GM23338 (cell line): ENCODE measurements around the gene ALOX15. TPM values are rescaled to one million over a fixed set of nuclear protein-coding genes. Genes with fewer than 3 reads are reported as not detected.

ENCODE experiments used
- ATAC-seq: fragments of 200-7000 bp; cut with Tn5 transposase; 3 replicates; pipeline ENCODE4 v1.9.1; 2020
- DNase-seq: peaks from one replicate; pipeline ENCODE4 v3.0.0-alpha.2; 2015; ENCODE audit warnings: low spot score
- H2AFZ ChIP-seq: fragments of 200-600 bp; sonication (generic); 2 replicates; pipeline ENCODE4 v1.8.0; 2016; ENCODE audit warnings: antibody characterized with exemption, mild to moderate bottlenecking, moderate library complexity
- H3F3A ChIP-seq: fragments of 200-600 bp; sonication (generic); replicated peaks from 2 replicates; pipeline ENCODE4 v1.8.0; 2017; ENCODE audit warnings: antibody characterized with exemption, mixed run types, low read depth
- H3K27ac ChIP-seq: fragments of 200-600 bp; sonication (generic); 2 replicates; pipeline ENCODE4 v1.6.1; 2016; ENCODE audit warnings: low read depth
- H3K27me3 ChIP-seq: fragments of 200-600 bp; sonication (generic); 2 replicates; pipeline ENCODE4 v1.8.0; 2016; ENCODE audit warnings: mild to moderate bottlenecking, mixed run types, moderate library complexity; ENCODE audit not compliant: insufficient read depth
- H3K36me3 ChIP-seq: fragments of 200-600 bp; sonication (generic); 2 replicates; pipeline ENCODE4 v1.8.0; 2016; ENCODE audit warnings: mild to moderate bottlenecking; ENCODE audit not compliant: insufficient read depth
- H3K4me1 ChIP-seq: fragments of 200-600 bp; sonication (generic); 2 replicates; pipeline ENCODE4 v1.8.0; 2016; ENCODE audit warnings: mild to moderate bottlenecking, moderate library complexity; ENCODE audit not compliant: insufficient read depth
- H3K4me2 ChIP-seq: fragments of 200-600 bp; sonication (generic); 2 replicates; pipeline ENCODE4 v1.7.1; 2017; ENCODE audit warnings: mixed run types
- H3K4me3 ChIP-seq: fragments of 200-600 bp; sonication (generic); 2 replicates; pipeline ENCODE4 v1.6.1; 2016; ENCODE audit warnings: mixed run types
- H3K79me2 ChIP-seq: fragments of 200-600 bp; sonication (generic); replicated peaks from 2 replicates; pipeline ENCODE4 v1.8.0; 2017; ENCODE audit warnings: mild to moderate bottlenecking; ENCODE audit not compliant: insufficient read depth
- H3K9me2 ChIP-seq: fragments of 200-600 bp; sonication (generic); 2 replicates; pipeline ENCODE4 v1.8.0; 2017; ENCODE audit not compliant: insufficient read depth
- H4K20me1 ChIP-seq: fragments of 200-600 bp; sonication (generic); replicated peaks from 2 replicates; pipeline ENCODE4 v1.8.0; 2017; ENCODE audit warnings: mild to moderate bottlenecking; ENCODE audit not compliant: insufficient read depth
- H3K27ac Mint-ChIP-seq: 2 replicates; pipeline ENCODE4 v1.8.0; 2020; ENCODE audit warnings: inconsistent platforms, mild to moderate bottlenecking, moderate library complexity, mixed read lengths
- H3K27me3 Mint-ChIP-seq: 3 replicates; pipeline ENCODE4 v1.8.0; 2022; ENCODE audit warnings: low read depth, mild to moderate bottlenecking, moderate library complexity, mixed read lengths, inconsistent platforms; ENCODE audit not compliant: insufficient read depth, poor library complexity
- H3K36me3 Mint-ChIP-seq: 3 replicates; pipeline ENCODE4 v1.8.0; 2021; ENCODE audit warnings: low read depth, mild to moderate bottlenecking, inconsistent platforms, moderate library complexity, mixed read lengths
- H3K4me1 Mint-ChIP-seq: 3 replicates; pipeline ENCODE4 v1.8.0; 2020; ENCODE audit warnings: mild to moderate bottlenecking, inconsistent platforms, mixed read lengths
- H3K4me3 Mint-ChIP-seq: 3 replicates; pipeline ENCODE4 v1.8.0; 2021; ENCODE audit warnings: moderate library complexity, mild to moderate bottlenecking, inconsistent platforms, mixed read lengths
- H3K9me3 Mint-ChIP-seq: 3 replicates; pipeline ENCODE4 v1.8.0; 2020; ENCODE audit warnings: moderate library complexity, mild to moderate bottlenecking, inconsistent platforms, mixed read lengths
- CREB1 ChIP-seq: fragments of 250-450 bp; sonication (Bioruptor Pico); IDR thresholded peaks from 2 replicates; pipeline ENCODE4 v1.5.0; 2020; ENCODE audit warnings: low read depth, mild to moderate bottlenecking, moderate library complexity
- EZH2 ChIP-seq: fragments of 200-600 bp; sonication (generic); IDR thresholded peaks from one replicate; pipeline ENCODE4 v1.8.0; 2017; ENCODE audit warnings: antibody characterized with exemption, mild to moderate bottlenecking, low read depth; ENCODE audit not compliant: unreplicated experiment
- EZH2phosphoT487 ChIP-seq: fragments of 200-600 bp; sonication (generic); IDR thresholded peaks from one replicate; pipeline ENCODE4 v1.8.1; 2018; ENCODE audit warnings: antibody characterized with exemption; ENCODE audit not compliant: unreplicated experiment
- JUNB ChIP-seq: IDR thresholded peaks from one replicate; pipeline ENCODE4 v1.6.1; 2016; ENCODE audit warnings: antibody characterized with exemption; ENCODE audit not compliant: unreplicated experiment
- NANOG ChIP-seq: IDR thresholded peaks from 2 replicates; pipeline ENCODE4 v1.6.1; 2016; ENCODE audit warnings: antibody characterized with exemption, borderline replicate concordance
- POLR2AphosphoS5 ChIP-seq: IDR thresholded peaks from 2 replicates; pipeline ENCODE4 v1.6.1; 2016; ENCODE audit warnings: antibody characterized with exemption, low read depth
- STAT1 ChIP-seq: IDR thresholded peaks from one replicate; pipeline ENCODE4 v1.6.1; 2016; ENCODE audit warnings: antibody characterized with exemption; ENCODE audit not compliant: unreplicated experiment
- ZNF114 ChIP-seq: fragments of 250-450 bp; sonication (Bioruptor Pico); IDR thresholded peaks from 2 replicates; pipeline ENCODE4 v1.5.0; 2020; ENCODE audit warnings: mild to moderate bottlenecking, moderate library complexity
- ZNF331 ChIP-seq: fragments of 250-450 bp; sonication (Bioruptor Pico); IDR thresholded peaks from 2 replicates; pipeline ENCODE4 v1.5.0; 2020; ENCODE audit warnings: low read depth, mild to moderate bottlenecking, moderate library complexity
- polyA plus RNA-seq: library from polyadenylated mRNA; unstranded; fragments of >200 nt; fragmentation: Nextera tagmentation; extraction: Ambion mirVana; gene quantifications from 2 replicates; pipeline ENCODE4 v1.2.1, GENCODE V29; 2016
- total RNA-seq: library from RNA; depleted of rRNA; stranded (reverse); fragments of >200 nt; shearing (Covaris generic); gene quantifications from 2 replicates; pipeline ENCODE4 v1.2.3, GENCODE V29; 2014
- TF ChIP-seq, protein P1 (sequence below): fragments of 250-450 bp; sonication (Bioruptor Pico); IDR thresholded peaks from 2 replicates; pipeline ENCODE4 v1.5.0; 2020; ENCODE audit warnings: mild to moderate bottlenecking, moderate library complexity
- TF ChIP-seq, protein P2 (sequence below): IDR thresholded peaks from 2 replicates; pipeline ENCODE4 v1.6.1; 2016; ENCODE audit warnings: antibody characterized with exemption
- TF ChIP-seq, protein P3 (sequence below), 2 experiments: fragments of 200-600 bp in 1 of 2; sonication (generic) in 1 of 2; conservative IDR thresholded peaks; 2 replicates each; pipeline versions ENCODE4 v1.5.1 to v1.6.1; 2016 to 2017; ENCODE audit warnings: antibody characterized with exemption in 2 of 2, low read depth in 2 of 2, mild to moderate bottlenecking in 2 of 2, moderate library complexity in 1 of 2
- TF ChIP-seq, protein P4 (sequence below): IDR thresholded peaks from one replicate; pipeline ENCODE4 v1.6.1; 2018; ENCODE audit warnings: antibody characterized with exemption; ENCODE audit not compliant: unreplicated experiment

Gene ALOX15
- total and polyA plus RNA-seq, 2 experiments from 2014 or later = 1.2 to 1.4 TPM

DNA sequence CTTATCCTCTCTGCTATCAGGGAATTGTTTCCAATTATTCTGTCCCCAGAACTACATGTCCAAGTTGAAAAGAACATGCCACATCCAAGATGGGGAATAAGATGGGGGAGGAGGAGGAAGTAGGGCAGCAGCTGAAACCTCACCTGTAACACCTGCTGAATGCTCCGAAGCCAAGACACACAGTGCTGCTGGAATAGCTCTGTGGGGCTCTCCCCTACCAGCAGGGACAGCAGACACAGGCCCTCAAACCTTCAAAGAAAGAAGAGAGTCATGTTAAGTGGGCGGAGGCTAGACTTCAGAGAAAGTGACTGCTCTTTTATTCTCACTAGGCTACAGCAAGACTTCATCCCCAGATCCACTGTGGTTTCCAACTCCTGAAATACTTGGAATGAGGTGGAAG, 49.3 kb upstream of the ALOX15 start:
- Histone ChIP-seq H3F3A (0 out of 2 replicates have a peak, but pooled peaks cover 7% of the 10 kb centered on the region), H3K4me2 (no peak overlapping the region), H3K9me2 (no peaks in the 10 kb centered on the region), H3K27ac (no peak overlapping the region), H3K79me2 (peaks cover 100% of the 10 kb centered on the region), H3K4me3 (no peak overlapping the region), H3K36me3 (peaks cover 43% of the 10 kb centered on the region), H4K20me1 (peaks cover 70% of the 10 kb centered on the region), H3K27me3 (no peaks in the 10 kb centered on the region), H2AFZ (no peak overlapping the region), H3K4me1 (no peaks in the 10 kb centered on the region)
- Mint-ChIP-seq H3K36me3 (peaks cover 62% of the 10 kb centered on the region), H3K27me3 (peaks cover 6% of the 10 kb centered on the region), H3K4me1 (no peaks in the 10 kb centered on the region), H3K27ac (no peak overlapping the region), H3K9me3 (no peaks in the 10 kb centered on the region), H3K4me3 (no peak overlapping the region)
- TF ChIP-seq POLR2AphosphoS5 (no peak), EZH2phosphoT487 (no peak), ZNF331 (CRISPR knock-in tag) (no peak), STAT1 (no peak), CREB1 (CRISPR knock-in tag) (no peak), ZNF114 (CRISPR knock-in tag) (no peak), EZH2 (no peak), JUNB (no peak), NANOG (no peak)
- TF ChIP-seq, protein P1, sequence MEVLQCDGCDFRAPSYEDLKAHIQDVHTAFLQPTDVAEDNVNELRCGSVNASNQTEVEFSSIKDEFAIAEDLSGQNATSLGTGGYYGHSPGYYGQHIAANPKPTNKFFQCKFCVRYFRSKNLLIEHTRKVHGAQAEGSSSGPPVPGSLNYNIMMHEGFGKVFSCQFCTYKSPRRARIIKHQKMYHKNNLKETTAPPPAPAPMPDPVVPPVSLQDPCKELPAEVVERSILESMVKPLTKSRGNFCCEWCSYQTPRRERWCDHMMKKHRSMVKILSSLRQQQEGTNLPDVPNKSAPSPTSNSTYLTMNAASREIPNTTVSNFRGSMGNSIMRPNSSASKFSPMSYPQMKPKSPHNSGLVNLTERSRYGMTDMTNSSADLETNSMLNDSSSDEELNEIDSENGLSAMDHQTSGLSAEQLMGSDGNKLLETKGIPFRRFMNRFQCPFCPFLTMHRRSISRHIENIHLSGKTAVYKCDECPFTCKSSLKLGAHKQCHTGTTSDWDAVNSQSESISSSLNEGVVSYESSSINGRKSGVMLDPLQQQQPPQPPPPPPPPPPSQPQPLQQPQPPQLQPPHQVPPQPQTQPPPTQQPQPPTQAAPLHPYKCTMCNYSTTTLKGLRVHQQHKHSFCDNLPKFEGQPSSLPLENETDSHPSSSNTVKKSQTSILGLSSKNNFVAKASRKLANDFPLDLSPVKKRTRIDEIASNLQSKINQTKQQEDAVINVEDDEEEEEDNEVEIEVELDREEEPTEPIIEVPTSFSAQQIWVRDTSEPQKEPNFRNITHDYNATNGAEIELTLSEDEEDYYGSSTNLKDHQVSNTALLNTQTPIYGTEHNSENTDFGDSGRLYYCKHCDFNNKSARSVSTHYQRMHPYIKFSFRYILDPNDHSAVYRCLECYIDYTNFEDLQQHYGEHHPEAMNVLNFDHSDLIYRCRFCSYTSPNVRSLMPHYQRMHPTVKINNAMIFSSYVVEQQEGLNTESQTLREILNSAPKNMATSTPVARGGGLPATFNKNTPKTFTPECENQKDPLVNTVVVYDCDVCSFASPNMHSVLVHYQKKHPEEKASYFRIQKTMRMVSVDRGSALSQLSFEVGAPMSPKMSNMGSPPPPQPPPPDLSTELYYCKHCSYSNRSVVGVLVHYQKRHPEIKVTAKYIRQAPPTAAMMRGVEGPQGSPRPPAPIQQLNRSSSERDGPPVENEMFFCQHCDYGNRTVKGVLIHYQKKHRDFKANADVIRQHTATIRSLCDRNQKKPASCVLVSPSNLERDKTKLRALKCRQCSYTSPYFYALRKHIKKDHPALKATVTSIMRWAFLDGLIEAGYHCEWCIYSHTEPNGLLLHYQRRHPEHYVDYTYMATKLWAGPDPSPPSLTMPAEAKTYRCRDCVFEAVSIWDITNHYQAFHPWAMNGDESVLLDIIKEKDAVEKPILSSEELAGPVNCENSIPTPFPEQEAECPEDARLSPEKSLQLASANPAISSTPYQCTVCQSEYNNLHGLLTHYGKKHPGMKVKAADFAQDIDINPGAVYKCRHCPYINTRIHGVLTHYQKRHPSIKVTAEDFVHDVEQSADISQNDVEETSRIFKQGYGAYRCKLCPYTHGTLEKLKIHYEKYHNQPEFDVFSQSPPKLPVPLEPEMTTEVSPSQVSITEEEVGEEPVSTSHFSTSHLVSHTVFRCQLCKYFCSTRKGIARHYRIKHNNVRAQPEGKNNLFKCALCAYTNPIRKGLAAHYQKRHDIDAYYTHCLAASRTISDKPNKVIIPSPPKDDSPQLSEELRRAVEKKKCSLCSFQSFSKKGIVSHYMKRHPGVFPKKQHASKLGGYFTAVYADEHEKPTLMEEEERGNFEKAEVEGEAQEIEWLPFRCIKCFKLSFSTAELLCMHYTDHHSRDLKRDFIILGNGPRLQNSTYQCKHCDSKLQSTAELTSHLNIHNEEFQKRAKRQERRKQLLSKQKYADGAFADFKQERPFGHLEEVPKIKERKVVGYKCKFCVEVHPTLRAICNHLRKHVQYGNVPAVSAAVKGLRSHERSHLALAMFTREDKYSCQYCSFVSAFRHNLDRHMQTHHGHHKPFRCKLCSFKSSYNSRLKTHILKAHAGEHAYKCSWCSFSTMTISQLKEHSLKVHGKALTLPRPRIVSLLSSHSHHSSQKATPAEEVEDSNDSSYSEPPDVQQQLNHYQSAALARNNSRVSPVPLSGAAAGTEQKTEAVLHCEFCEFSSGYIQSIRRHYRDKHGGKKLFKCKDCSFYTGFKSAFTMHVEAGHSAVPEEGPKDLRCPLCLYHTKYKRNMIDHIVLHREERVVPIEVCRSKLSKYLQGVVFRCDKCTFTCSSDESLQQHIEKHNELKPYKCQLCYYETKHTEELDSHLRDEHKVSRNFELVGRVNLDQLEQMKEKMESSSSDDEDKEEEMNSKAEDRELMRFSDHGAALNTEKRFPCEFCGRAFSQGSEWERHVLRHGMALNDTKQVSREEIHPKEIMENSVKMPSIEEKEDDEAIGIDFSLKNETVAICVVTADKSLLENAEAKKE (CRISPR knock-in tag) = no peak
- TF ChIP-seq, protein P2, sequence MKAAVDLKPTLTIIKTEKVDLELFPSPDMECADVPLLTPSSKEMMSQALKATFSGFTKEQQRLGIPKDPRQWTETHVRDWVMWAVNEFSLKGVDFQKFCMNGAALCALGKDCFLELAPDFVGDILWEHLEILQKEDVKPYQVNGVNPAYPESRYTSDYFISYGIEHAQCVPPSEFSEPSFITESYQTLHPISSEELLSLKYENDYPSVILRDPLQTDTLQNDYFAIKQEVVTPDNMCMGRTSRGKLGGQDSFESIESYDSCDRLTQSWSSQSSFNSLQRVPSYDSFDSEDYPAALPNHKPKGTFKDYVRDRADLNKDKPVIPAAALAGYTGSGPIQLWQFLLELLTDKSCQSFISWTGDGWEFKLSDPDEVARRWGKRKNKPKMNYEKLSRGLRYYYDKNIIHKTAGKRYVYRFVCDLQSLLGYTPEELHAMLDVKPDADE = no peak
- TF ChIP-seq, protein P3, sequence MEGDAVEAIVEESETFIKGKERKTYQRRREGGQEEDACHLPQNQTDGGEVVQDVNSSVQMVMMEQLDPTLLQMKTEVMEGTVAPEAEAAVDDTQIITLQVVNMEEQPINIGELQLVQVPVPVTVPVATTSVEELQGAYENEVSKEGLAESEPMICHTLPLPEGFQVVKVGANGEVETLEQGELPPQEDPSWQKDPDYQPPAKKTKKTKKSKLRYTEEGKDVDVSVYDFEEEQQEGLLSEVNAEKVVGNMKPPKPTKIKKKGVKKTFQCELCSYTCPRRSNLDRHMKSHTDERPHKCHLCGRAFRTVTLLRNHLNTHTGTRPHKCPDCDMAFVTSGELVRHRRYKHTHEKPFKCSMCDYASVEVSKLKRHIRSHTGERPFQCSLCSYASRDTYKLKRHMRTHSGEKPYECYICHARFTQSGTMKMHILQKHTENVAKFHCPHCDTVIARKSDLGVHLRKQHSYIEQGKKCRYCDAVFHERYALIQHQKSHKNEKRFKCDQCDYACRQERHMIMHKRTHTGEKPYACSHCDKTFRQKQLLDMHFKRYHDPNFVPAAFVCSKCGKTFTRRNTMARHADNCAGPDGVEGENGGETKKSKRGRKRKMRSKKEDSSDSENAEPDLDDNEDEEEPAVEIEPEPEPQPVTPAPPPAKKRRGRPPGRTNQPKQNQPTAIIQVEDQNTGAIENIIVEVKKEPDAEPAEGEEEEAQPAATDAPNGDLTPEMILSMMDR (conservative IDR thresholded peaks at IDR 0.05; ENCODE audit: low read depth in 2 of 2) = no peak
- TF ChIP-seq, protein P4, sequence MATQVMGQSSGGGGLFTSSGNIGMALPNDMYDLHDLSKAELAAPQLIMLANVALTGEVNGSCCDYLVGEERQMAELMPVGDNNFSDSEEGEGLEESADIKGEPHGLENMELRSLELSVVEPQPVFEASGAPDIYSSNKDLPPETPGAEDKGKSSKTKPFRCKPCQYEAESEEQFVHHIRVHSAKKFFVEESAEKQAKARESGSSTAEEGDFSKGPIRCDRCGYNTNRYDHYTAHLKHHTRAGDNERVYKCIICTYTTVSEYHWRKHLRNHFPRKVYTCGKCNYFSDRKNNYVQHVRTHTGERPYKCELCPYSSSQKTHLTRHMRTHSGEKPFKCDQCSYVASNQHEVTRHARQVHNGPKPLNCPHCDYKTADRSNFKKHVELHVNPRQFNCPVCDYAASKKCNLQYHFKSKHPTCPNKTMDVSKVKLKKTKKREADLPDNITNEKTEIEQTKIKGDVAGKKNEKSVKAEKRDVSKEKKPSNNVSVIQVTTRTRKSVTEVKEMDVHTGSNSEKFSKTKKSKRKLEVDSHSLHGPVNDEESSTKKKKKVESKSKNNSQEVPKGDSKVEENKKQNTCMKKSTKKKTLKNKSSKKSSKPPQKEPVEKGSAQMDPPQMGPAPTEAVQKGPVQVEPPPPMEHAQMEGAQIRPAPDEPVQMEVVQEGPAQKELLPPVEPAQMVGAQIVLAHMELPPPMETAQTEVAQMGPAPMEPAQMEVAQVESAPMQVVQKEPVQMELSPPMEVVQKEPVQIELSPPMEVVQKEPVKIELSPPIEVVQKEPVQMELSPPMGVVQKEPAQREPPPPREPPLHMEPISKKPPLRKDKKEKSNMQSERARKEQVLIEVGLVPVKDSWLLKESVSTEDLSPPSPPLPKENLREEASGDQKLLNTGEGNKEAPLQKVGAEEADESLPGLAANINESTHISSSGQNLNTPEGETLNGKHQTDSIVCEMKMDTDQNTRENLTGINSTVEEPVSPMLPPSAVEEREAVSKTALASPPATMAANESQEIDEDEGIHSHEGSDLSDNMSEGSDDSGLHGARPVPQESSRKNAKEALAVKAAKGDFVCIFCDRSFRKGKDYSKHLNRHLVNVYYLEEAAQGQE = no peak
- DNase-seq = no peak
- ATAC-seq = no peak
